Mucosa of stomach (tissue), 1 donor: ENCODE results near the gene SPOPL.
"Not testable (repeated sequence)": the region's sequence is repeated elsewhere in the genome, so short reads cannot be mapped to it uniquely, and the experiment has no call there.

Experiments
- H3K27me3 ChIP-seq: one replicate; pipeline ENCODE4 v1.7.0; 2013; ENCODE audit warnings: mild to moderate bottlenecking, low read length; ENCODE audit not compliant: control insufficient read depth, insufficient read depth
- H3K36me3 ChIP-seq: one replicate; pipeline ENCODE4 v1.7.0; 2013; ENCODE audit warnings: low read length; ENCODE audit not compliant: control insufficient read depth, insufficient read depth
- H3K4me1 ChIP-seq: one replicate; pipeline ENCODE4 v1.7.0; 2013; ENCODE audit warnings: mild to moderate bottlenecking, low read length; ENCODE audit not compliant: control insufficient read depth, insufficient read depth
- H3K4me3 ChIP-seq: one replicate; pipeline ENCODE4 v1.7.0; 2013; ENCODE audit warnings: low read length
- H3K9ac ChIP-seq: one replicate; pipeline ENCODE4 v1.7.0; 2013; ENCODE audit warnings: mild to moderate bottlenecking, low read length, moderate library complexity
- H3K9me3 ChIP-seq: one replicate; pipeline ENCODE4 v1.7.0; 2013; ENCODE audit warnings: mild to moderate bottlenecking, low read length, moderate library complexity; ENCODE audit not compliant: control insufficient read depth
- donor health status: Pancreatic carcinoma.

SPOPL gene

DNA sequence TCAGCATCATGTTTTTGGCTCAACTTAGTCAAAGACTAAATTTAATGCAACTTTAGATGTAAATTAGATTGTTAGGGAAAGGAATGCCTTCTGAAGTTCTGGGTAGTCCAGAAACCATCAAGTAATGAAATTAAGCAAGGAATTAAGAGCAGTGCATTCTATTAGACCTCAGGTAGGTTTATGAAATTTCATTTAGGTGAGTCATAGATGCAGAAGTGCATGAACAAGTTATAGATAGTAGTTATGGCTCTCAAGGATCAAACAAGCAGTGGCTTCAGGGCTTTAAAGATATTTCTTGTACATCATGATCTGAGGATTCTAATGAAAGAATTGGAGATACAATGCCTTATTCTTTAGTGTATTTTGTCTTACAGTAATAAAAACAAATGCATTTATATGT, 25.4 kb upstream of the SPOPL start:
- no peaks in the 10 kb centered on the region for H3K36me3 ChIP-seq
- no peaks in the 10 kb centered on the region for H3K4me1 ChIP-seq
- H3K27me3 ChIP-seq = no peaks in the 10 kb centered on the region
- no peaks in the 10 kb centered on the region for H3K9me3 ChIP-seq
- H3K9ac ChIP-seq = no peak overlapping the region
- no peak overlapping the region for H3K4me3 ChIP-seq

DNA sequence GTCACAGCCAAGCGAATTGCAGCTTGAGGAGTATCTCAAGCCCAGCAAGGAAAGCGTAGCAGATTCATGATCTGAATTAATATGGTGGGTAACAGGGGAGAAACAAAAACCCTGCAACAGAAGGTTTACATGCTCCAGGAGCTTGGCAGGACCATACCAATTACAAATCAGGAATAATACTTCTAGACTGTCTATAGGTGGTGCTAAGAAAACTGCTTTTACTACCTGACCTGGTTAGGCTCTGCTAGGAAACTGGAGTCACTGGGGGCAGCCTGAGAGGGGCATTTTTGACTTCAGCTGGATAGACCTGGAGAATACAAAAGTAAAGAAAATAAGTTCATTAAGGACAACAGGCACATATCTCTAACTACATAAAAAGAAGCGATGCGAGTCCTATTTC, 24.6 kb upstream of the SPOPL start:
- Histone ChIP-seq H3K4me1 (no peaks in the 10 kb centered on the region), H3K9ac (no peak overlapping the region)

DNA sequence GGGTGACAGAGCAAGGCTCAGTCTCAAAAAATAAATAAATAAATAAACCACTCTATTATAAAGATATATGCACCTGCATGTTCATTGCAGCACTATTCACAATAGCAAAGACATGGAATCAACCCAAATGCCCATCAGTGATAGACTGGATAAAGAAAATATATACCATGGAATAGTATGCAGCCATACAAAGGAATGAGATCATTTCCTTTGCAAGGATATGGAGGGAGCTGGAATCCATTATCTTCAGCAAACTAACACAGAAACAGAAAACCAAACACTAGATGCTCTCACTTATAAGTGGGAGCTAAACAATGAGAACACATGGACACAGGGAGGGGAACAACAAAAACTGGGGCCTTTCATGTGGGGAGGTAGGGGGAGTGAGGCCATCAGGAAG, 18.8 kb upstream of the SPOPL start:
- H3K27me3 ChIP-seq, H3K4me3 ChIP-seq, H3K4me1 ChIP-seq: not testable (repeated sequence)

More for the DNA sequence above, 24.6 kb upstream of the SPOPL start:
- Histone ChIP-seq H3K27me3 (no peaks in the 10 kb centered on the region), H3K4me3 (no peak overlapping the region), H3K36me3 (no peaks in the 10 kb centered on the region), H3K9me3 (no peaks in the 10 kb centered on the region)

DNA sequence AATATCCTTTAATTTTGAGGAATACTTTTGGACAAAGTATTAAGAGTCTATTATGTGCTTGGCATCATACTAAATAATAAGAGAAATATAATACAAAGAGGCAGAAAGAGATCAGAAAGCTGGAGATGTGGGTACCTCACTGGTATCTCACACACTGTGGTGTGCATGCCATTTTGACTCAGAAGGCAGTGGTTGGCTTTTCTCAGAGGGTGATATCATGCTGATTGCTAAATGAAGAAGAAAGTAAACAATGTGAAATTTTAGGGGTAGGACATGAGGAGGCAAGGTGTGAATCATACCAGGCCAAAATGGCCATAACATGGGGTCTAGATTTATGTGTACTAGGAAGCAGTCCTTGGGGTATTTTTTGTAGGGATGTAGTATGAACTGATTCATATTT, 16.6 kb upstream of the SPOPL start:
- Histone ChIP-seq H3K27me3 (no peaks in the 10 kb centered on the region), H3K9ac (no peak overlapping the region), H3K4me3 (no peak overlapping the region), H3K36me3 (no peaks in the 10 kb centered on the region), H3K9me3 (no peaks in the 10 kb centered on the region), H3K4me1 (no peaks in the 10 kb centered on the region)

More for the DNA sequence above, 18.8 kb upstream of the SPOPL start:
- not testable (repeated sequence) for H3K9ac ChIP-seq, H3K36me3 ChIP-seq, H3K9me3 ChIP-seq

DNA sequence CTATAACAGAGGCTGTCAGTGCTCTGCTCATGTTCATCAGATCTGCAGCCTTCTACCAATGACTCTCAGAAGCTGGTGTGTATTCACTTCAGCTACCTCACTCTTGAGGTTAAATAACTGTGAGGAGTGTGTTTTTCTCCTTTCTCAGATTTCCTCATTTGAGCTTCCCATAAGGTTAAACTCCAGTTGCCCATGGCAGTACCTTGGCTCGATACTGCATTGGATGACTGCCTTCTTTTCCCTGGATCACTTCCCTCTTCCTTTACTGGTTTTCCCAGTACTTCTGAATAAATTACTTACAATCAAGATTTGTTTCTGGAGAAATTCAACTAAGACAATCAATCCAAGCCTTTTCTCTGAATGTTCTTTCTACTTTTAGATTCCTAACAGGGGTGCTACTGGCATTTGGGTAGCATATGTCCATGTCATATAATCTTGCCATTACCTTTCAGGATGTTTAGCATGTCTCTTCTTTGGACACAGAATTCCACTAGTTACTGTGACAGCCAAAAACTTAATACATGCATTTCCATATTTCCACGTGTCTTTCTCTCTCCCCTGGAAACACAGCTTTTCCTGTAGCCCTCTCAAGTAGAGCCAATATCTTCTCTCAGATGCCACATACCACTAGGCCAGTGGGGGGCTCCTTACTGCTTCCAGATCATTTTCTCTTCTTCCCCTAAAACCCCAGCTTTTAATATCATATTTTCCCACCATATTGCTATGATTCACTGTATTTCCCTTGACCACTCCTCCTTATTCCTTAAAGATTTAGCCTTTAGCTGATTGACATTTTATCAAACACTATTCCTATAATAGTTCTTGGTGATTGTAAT, 15.0 kb upstream of the SPOPL start:
- Histone ChIP-seq H3K9me3 (no peaks in the 10 kb centered on the region), H3K9ac (no peak overlapping the region)

DNA sequence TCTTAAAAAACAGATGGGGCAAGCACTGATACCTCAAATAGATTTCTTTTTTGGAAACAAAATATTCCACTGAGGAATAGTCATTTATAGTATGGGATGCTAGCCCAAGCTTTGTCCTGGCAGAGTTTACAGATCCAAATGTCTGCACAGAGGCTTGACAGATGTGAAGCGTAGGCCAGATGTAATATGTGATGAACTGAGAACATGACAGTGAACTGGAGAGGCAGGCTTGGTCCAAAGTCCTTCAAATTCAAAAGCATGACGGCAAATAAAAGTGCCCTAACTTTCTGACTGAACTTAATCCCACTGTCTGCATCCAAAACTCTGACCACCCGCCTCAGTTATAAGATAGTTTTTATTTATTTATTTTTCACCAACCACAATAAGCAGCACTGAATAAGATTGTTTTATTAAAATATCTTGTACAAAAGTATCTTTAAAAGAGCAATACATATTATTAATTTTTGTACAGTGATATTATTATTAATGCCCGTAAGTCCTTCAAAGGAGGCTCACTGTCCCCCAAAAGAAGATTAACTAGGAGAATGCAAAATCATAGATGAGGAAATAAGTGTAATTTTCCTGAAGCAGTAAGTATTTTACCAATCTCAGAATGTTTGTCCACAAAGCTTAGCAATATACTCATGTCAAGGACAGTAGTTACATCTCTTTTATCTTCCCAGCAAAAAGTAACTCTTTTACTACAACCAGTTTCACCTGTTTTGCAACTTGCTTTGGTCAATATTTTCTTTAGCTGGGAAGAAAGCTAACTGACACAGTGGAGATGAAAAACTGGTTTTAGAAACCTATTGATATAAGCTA, 10.7 kb upstream of the SPOPL start:
- Histone ChIP-seq H3K27me3 (no peaks in the 10 kb centered on the region), H3K9me3 (no peaks in the 10 kb centered on the region), H3K4me1 (no peaks in the 10 kb centered on the region), H3K36me3 (no peaks in the 10 kb centered on the region), H3K9ac (no peak overlapping the region), H3K4me3 (no peak overlapping the region)

More for the DNA sequence above, 15.0 kb upstream of the SPOPL start:
- Histone ChIP-seq H3K4me3 (no peak overlapping the region), H3K36me3 (no peaks in the 10 kb centered on the region), H3K4me1 (no peaks in the 10 kb centered on the region), H3K27me3 (no peaks in the 10 kb centered on the region)

DNA sequence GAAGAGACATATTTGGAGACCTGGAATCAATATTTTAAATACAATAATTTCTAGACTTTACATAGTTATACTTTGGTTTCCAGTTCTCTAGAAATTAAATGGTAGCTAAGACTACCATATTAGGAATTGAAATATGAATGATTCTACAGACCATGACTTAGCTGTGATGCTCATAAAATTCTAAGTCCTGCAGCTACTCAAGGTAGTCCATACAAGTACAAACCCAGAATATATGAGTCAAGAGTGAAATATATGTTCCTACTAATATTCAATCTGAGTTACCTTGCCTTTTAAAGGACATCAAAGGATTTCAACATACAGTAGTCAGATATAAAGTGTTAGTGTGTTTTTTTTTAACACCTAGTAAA, 10.1 kb upstream of the SPOPL start:
- Histone ChIP-seq H3K27me3 (no peaks in the 10 kb centered on the region), H3K4me3 (no peak overlapping the region), H3K9me3 (no peaks in the 10 kb centered on the region), H3K36me3 (no peaks in the 10 kb centered on the region), H3K4me1 (no peaks in the 10 kb centered on the region), H3K9ac (no peak overlapping the region)

DNA sequence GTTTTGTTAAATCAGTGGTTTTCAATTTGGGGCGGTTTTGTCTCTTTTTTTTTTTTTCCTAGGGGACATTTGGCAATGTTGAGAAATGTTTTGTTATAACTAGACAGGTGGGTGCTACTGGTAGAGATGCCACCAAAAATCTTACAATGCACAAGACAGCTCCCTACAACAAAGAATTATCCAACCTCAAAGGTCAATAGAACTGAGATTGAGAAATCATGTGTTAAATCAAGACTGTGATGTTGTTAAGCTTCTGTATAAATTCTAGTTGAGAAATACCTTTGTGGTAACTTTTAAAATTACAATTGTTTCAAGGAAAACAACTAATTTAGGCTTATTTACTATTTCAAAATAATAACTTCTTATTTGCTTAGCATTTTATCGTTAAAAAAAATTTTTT, 9.4 kb upstream of the SPOPL start:
- H3K27me3 ChIP-seq = no peaks in the 10 kb centered on the region
- no peaks in the 10 kb centered on the region for H3K9me3 ChIP-seq
- H3K4me3 ChIP-seq = no peak overlapping the region
- no peaks in the 10 kb centered on the region for H3K4me1 ChIP-seq
- H3K9ac ChIP-seq = no peak overlapping the region
- H3K36me3 ChIP-seq = no peaks in the 10 kb centered on the region

DNA sequence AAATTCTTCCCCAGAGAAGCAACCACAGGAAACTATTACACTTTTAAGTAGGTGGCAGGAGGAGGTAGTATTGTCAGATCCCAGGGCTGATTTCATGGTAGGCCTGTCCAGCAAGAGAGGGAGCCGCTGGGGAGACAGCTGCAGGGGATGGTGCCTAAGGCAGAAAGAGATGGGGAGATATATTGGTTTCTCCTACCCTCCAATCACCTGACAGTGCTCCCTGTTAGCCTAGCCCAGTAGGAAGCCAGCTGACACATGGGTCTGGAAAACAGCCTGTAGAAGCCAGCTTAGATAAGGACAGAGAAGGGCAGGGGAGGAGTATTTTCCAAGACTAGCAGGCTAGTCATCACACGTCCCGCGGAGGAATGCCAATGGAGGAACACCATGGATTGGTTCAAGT, 8.2 kb upstream of the SPOPL start:
- Histone ChIP-seq H3K4me3 (no peak overlapping the region), H3K9me3 (no peaks in the 10 kb centered on the region), H3K9ac (no peak overlapping the region), H3K4me1 (no peaks in the 10 kb centered on the region), H3K36me3 (no peaks in the 10 kb centered on the region), H3K27me3 (no peaks in the 10 kb centered on the region)

DNA sequence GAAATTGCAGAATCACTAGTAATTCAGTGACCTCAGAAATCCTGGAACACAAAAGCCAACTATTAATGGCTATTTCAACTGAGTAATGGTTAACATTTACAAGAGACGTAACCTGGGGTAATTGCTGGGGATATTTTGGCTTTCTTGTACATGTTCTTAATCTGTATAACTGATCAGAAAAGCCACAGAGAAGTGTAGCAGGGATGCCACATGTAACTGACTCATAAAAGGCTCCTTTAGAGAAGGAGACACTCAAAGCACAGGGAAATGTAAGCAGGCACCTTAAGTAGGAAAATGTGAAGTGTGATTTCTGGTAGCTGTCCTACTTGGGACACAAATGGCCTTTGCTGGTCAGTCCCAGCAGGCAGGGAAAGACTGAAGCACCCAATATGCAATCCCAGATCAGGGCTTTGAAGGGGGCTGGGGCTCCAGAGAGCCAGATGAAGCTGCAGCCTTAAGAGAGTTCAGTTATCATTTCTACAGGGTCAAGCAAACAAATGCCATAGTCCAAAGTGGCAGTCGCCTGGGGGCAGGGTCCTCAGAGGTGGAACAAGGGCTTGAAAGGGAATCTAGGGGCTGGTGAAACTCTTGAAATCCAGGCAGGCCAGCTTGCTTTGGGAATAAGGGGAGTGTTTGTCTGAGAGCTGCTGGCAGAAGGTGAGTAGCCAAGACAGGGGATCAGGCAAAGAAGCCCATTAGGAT, 7.2 kb upstream of the SPOPL start:
- H3K4me1 ChIP-seq = no peaks in the 10 kb centered on the region
- no peaks in the 10 kb centered on the region for H3K36me3 ChIP-seq
- H3K27me3 ChIP-seq = no peaks in the 10 kb centered on the region
- H3K9ac ChIP-seq = no peak overlapping the region
- no peaks in the 10 kb centered on the region for H3K9me3 ChIP-seq
- H3K4me3 ChIP-seq = no peak overlapping the region

DNA sequence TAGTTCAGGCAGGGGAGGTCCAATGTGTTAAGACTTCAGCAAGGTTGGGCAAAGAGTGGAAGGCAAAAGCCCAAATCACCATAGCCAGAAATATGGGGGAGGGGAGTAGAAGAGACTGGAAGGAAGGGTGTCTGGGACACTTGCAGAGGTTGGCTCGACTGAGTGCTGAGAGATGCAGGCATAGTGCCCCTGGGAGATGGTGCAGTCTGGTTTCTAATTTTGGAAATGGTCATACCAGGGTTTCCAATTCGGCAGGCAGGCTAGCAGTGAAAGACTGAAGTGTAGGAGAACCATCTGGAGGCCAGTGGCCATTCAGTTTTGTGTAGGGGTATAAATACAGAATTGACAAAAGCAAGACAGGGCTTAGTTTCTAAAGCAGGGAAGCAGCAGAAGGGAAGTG, 6.2 kb upstream of the SPOPL start:
- Histone ChIP-seq H3K4me3 (no peak overlapping the region), H3K4me1 (peaks cover 1% of the 10 kb centered on the region), H3K9ac (no peak overlapping the region), H3K9me3 (no peaks in the 10 kb centered on the region), H3K36me3 (no peaks in the 10 kb centered on the region), H3K27me3 (no peaks in the 10 kb centered on the region)

DNA sequence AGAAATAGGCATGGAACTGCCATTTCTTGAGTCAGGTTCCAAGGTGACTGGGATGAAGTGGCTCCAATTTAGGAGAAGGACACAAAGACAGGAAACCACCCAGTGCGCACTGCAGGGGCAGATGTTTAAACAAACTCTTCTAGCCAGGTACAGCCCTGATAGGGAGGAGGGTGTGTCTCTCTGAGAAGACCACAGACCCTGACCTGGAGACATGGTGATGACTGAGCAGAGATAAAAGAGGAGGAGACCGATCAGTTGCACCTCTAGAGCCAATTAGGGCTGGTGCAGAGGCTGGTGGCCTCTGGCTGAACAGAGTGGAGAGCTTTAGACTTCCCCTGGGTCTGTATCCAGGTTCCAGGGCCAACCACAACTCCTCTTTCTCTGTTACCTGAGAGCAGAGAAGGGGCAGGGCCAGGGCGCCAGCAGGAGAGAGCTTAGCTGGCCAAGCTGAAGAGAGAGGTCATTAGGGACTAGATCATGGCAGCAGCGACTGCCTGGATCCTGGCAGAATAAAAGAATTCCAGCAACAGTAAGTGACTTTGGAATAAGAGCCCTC, 5.4 kb upstream of the SPOPL start:
- Histone ChIP-seq H3K27me3 (no peaks in the 10 kb centered on the region), H3K9me3 (no peaks in the 10 kb centered on the region), H3K4me1 (peaks cover 4% of the 10 kb centered on the region), H3K4me3 (no peak overlapping the region), H3K36me3 (no peaks in the 10 kb centered on the region), H3K9ac (no peak overlapping the region)
